ENCODE results near the gene OGG1.

OGG1 gene

GRCh38 chr3:9727743-9728142 lies 22.0 kb upstream of the OGG1 start:
- DNase-seq = no peak

- no peak for DNase-seq
Observed at GRCh38 chr3:9729419-9729818, 20.3 kb upstream of the OGG1 start.

GRCh38 chr3:9730657-9731205 lies 19.0 kb upstream of the OGG1 start:
- peak; percentile 70 to 81 for DNase-seq

DNA sequence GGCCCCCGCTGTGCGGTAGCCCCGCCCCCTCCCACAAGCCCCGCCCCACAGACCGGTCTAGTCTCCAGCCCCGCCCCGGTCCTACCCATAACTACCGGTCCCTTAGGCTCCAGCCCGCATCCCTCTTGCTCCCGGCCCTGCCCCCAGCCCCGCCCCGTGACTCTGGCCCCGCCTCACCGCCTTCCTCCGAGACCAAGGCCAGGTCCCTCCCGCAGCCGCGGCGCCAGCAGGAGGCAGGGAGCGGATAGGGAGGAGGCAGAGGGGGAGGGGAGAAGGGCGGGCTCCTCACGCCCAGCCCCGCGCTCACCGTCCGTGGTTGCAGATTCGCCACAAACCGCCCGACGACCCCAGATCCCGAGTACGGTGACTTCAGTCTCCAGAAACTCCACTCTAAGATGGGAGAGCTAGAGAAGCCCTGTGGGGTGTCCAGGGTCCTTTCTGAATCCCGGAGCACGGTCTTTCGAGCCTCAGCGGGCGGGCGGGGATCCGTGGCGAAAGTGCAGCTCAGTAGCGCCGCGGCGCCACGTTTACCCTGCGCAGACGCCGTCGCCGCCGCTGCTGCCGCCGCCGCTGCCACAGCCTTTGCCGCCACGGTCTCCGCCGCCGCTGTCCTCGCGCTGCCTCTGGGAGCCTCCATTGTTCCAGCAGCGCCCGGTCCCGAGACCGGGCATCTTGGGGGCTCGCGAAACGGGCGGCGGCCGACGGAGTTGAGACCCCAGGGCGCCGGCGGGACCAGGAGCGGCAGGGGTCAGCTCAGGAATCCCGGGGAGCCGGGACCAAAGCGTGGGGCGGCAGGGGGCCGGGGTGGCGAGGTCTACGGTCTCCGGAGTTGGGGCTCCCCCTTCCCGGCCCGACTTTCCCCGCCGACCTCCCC lies 18.3 kb upstream of the OGG1 start, which contains the start of gene BRPF1:
Gene BRPF1 (plus strand): TSS at position 530 of the 874 bp plus-strand sequence. CDS start 2,406 bp downstream, outside the sequence.
- peak; percentile 99 for DNase-seq

- peak; percentile 74 to 89 for DNase-seq
Observed at GRCh38 chr3:9732080-9732739, 17.5 kb upstream of the OGG1 start.

DNA sequence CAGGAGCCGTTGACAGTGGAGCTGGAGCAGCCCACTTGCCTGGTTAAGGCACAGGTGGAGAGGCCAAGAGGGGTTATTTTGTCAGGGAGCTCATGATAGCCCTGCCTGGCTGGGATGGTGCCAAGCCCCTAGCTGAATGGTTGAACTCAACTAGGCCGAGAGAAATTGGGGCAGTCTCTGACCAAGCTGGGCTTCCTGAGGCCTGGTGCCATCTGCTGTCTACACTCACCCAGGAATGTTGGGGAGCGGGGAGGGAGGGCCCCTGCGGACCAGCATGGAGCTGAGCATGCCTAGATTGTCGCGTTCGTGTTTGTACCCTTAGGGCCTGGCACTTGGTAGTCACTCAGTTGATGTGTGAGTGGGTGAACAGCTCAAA lies 17.0 kb upstream of the OGG1 start:
- peak in 1 of 2 donors; percentile 19 for DNase-seq

GRCh38 chr3:9736831-9737230 lies 12.9 kb upstream of the OGG1 start:
- no peak for DNase-seq

GRCh38 chr3:9739181-9739580 lies 10.6 kb upstream of the OGG1 start:
- no peak for DNase-seq

DNA sequence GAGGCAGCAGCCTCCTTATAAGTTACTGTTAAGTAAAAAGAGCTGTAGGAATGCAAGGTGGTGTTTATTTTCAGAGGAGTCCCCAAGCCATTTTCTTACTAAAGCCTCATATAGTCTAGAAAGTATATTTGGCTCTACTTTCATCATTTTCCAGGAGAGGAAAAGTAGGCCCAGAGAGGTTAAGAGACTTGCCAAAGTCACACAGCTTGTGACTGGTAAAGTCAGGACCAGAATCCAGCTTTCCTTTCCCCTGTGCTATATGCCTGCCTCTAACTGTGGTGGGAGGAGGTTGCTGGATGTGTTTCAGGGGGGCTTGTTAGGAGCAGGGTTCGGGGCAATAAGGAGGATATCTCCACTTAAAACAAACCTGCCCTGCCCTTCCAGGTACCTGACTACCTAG lies 7.2 kb upstream of the OGG1 start:
- DNase-seq = no peak

GRCh38 chr3:9743548-9743947 lies 6.2 kb upstream of the OGG1 start:
- no peak for DNase-seq

DNA sequence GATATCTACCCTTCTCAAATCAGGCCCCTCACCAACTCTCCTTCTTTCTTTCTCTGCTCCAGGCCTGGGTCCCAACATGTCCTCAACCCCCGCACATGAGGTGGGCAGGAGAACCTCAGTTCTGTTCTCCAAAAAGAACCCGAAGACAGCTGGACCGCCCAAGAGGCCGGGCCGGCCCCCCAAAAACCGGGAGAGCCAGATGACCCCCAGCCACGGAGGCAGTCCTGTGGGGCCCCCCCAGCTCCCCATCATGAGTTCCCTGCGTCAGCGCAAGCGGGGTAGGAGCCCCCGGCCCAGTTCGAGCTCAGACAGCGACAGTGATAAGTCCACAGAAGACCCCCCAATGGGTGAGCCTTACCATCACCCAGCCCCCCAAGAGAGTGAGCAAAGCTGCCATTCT lies 5.6 kb upstream of the OGG1 start:
- no peak for DNase-seq

DNA sequence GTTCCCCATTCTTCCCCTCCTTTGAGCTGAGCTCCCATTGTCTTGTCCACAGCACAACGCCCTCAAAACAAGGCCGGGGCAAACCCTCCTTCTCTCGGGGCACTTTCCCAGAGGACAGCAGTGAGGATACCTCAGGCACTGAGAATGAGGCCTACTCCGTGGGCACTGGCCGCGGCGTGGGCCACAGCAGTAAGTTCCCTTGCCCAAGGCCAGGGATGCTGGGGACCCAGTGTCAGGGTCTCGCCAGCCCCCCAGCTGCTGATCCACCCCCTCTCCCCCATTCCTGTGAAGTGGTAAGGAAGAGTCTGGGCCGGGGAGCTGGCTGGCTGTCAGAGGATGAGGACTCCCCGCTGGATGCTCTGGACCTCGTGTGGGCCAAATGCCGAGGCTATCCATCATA lies 4.2 kb upstream of the OGG1 start:
- DNase-seq = no peak

DNA sequence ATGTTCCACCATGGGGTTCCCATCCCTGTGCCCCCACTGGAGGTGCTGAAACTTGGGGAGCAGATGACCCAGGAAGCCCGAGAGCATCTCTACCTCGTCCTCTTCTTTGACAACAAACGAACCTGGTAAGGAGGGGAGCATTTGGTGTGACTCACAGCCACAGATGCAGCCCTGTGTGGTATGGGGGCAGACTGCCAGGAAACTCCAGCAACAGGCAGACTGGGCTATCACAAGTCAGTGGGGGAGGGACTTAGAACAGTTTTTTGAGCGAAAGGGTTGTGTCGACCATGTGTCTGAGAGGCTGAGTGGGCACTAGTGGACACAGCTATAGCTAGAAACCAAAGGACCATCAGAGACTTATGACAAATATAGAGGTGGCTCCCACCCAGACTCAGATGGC lies 3.4 kb upstream of the OGG1 start:
- no peak for DNase-seq

GRCh38 chr3:9747267-9747666 lies 2.5 kb upstream of the OGG1 start:
- peak; percentile 23 to 52 for DNase-seq

- DNase-seq = no peak
Observed at GRCh38 chr3:9748031-9748430, 1.7 kb upstream of the OGG1 start.

DNA sequence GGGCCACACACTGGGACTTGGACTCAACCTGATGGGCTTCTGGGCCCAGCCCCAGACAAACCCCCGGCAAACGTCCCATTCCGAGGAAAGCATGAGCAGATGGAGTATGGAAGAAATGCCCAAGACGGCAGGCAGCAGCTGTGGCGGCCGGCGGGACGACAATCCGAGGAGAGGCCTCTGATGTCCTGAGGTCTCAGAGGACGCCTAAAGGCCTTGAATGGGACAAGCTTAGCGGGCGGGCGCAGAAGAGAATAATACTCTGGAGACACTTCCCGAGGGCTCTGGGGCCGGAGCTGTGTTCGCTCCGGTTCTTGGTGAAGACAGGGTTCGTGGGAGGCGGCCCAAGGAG lies 482 bp upstream of the OGG1 start:
- no peak for DNase-seq

GRCh38 chr3:9750556-9751411 lies 1.0 kb downstream of the OGG1 start:
- DNase-seq = no peak

- DNase-seq = no peak
Observed at GRCh38 chr3:9754678-9755077, 4.9 kb downstream of the OGG1 start.

- no peak for DNase-seq
Observed at GRCh38 chr3:9757427-9757826, 7.7 kb downstream of the OGG1 start.

DNA sequence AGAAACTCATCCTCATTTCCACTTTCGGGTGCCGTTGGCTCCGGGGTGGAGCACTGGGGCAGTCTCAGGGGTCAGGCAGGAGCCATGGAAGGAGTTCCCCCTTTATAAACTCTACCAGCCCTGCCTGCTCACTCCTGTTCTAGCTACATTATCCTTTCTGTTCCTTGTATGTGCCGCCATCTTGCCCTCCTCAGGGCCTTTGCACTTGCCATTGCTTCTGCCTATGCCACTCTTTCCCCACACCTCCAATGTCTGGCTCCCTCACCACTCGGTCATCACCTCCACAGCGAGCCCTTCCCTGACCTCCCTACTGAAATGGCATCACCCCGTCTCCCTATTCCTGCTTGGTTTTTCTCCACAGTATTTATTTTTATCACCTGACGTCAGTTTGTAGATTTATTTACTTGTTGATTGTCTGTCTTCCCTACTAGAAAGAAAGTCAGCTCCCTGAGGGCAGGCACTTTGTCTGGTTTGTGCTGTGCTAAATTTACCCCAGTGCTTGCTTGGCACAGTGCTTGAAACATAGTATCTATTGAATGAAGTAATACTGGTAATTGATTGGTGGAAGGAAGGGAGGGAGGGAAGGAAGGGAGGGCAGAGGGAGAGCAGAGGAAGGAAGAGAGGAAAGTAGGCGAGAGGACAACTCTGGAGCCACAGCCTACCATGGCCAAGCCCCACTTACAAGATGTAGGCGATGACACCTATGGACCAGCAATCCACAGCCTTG lies 11.2 kb downstream of the OGG1 start:
- no peak for DNase-seq

GRCh38 chr3:9761919-9762318 lies 12.2 kb downstream of the OGG1 start:
- no peak for DNase-seq

DNA sequence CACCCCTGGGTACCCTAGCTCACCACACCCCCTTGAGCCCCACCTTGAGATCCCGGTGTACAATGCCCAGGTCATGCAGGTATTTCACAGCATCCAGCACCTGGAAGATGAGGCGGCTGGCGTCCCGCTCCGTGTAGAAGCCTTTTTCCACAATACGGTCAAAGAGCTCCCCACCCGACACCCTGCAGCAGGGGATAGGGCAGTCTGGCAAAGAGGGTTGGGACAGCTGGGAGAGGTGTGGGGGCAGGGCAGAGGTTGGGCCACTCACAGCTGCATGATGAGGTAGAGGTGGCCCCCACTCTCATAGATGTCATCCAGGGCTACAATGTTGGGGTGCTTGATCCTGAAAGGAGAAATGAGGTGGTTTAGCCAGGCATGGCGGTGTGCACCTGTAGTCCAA lies 13.1 kb downstream of the OGG1 start:
- DNase-seq = no peak
